ENCODE results near the gene TCF7L2. TPM values are rescaled to one million over a fixed set of nuclear protein-coding genes. Genes with fewer than 3 reads are reported as not detected.

TCF7L2 gene
- polyA plus RNA-seq, 1 experiment = 11.3 TPM

GRCh38 chr10:113138937-113139585 is 189.0 kb downstream of the TCF7L2 start:
- no peak for TF ChIP-seq CTCF (IDR thresholded peaks at IDR 0.05; ENCODE audit: insufficient read depth, low read depth, low read length)
- no peak for DNase-seq (ENCODE audit: low read depth)
- ChIA-PET POLR2A (no interaction called here), CTCF (interaction anchor here (0.6 to 1.7 kb wide), 4 partner anchors 14 to 667 kb away, joined by 3 read pairs; no protein-coding TSS in a partner anchor)
- H3K4me3 ChIP-seq (ENCODE audit: low read depth, low read length) = no peak overlapping the region
- no peaks in the 10 kb centered on the region for H3K27me3 ChIP-seq (ENCODE audit: control insufficient read depth, insufficient read depth, low read length)
- H3K36me3 ChIP-seq (ENCODE audit: control insufficient read depth, insufficient read depth, low read length) = peaks cover 18% of the 10 kb centered on the region

- TF ChIP-seq CTCF (IDR thresholded peaks at IDR 0.05; ENCODE audit: insufficient read depth, low read depth, low read length) = peak; percentile 44
- Histone ChIP-seq H3K36me3 (ENCODE audit: control insufficient read depth, insufficient read depth, low read length) (peaks cover 24% of the 10 kb centered on the region), H3K4me3 (ENCODE audit: low read depth, low read length) (no peak overlapping the region), H3K27me3 (ENCODE audit: control insufficient read depth, insufficient read depth, low read length) (no peaks in the 10 kb centered on the region)
- no peak for DNase-seq (ENCODE audit: low read depth)
- ChIA-PET CTCF (interaction anchor here (1.2 to 1.7 kb wide), 2 partner anchors 14 to 668 kb away, joined by 3 read pairs; no protein-coding TSS in a partner anchor), POLR2A (no interaction called here)
Observed at GRCh38 chr10:113139699-113140098, 189.7 kb downstream of the TCF7L2 start.

- H3K4me3 ChIP-seq (ENCODE audit: low read depth, low read length) = no peak overlapping the region
- CTCF ChIA-PET = interaction anchor here (1.2 to 1.7 kb wide), 2 partner anchors 13 to 668 kb away, joined by 3 read pairs; no protein-coding TSS in a partner anchor
- DNase-seq (ENCODE audit: low read depth) = no peak
- H3K36me3 ChIP-seq (ENCODE audit: control insufficient read depth, insufficient read depth, low read length) = peaks cover 24% of the 10 kb centered on the region
- TF ChIP-seq CTCF (IDR thresholded peaks at IDR 0.05; ENCODE audit: insufficient read depth, low read depth, low read length) = no peak
- POLR2A ChIA-PET = no interaction called here
- H3K27me3 ChIP-seq (ENCODE audit: control insufficient read depth, insufficient read depth, low read length) = no peaks in the 10 kb centered on the region
Observed at GRCh38 chr10:113140143-113141011, 190.3 kb downstream of the TCF7L2 start.

GRCh38 chr10:113142601-113143362 is 192.7 kb downstream of the TCF7L2 start:
- no peak for DNase-seq (ENCODE audit: low read depth)
- Histone ChIP-seq H3K36me3 (ENCODE audit: control insufficient read depth, insufficient read depth, low read length) (peaks cover 31% of the 10 kb centered on the region), H3K27me3 (ENCODE audit: control insufficient read depth, insufficient read depth, low read length) (no peaks in the 10 kb centered on the region), H3K4me3 (ENCODE audit: low read depth, low read length) (no peak overlapping the region)
- TF ChIP-seq CTCF (IDR thresholded peaks at IDR 0.05; ENCODE audit: insufficient read depth, low read depth, low read length) = no peak
- ChIA-PET CTCF (interaction anchor here (0.9 kb wide), 1 partner anchor 9 kb away, joined by 3 read pairs; no protein-coding TSS in a partner anchor), POLR2A (no interaction called here)
